Neutrophil (primary cell): Measurements from ENCODE around the gene NHEJ1.

ENCODE experiments used
- H3K27ac ChIP-seq: fragments of 200-600 bp; sonication (generic); 2 replicates; pipeline ENCODE4 v1.5.1; 2016; ENCODE audit warnings: mild to moderate bottlenecking, moderate library complexity
- H3K27me3 ChIP-seq: fragments of 200-600 bp; sonication (generic); 2 replicates; pipeline ENCODE4 v1.6.0; 2016; ENCODE audit warnings: mild to moderate bottlenecking
- H3K36me3 ChIP-seq: fragments of 200-600 bp; sonication (generic); 2 replicates; pipeline ENCODE4 v1.5.1; 2017
- H3K4me1 ChIP-seq, 2 experiments: fragments of 200-600 bp in 1 of 2; sonication (generic) in 1 of 2; 1 replicate in 1 of 2; 2 replicates in 1 of 2; pipeline versions ENCODE4 v1.5.1 to v1.6.1; 2013 to 2016; ENCODE audit warnings: low read depth in 1 of 2, low read length in 1 of 2, mild to moderate bottlenecking in 1 of 2, moderate library complexity in 1 of 2; ENCODE audit not compliant: control insufficient read depth in 1 of 2, insufficient read depth in 1 of 2
- H3K4me3 ChIP-seq, 2 experiments: fragments of 200-600 bp in 1 of 2; sonication (generic) in 1 of 2; 1 replicate in 1 of 2; 2 replicates in 1 of 2; pipeline ENCODE4 v1.5.1; 2013 to 2016; ENCODE audit warnings: low read depth in 1 of 2, low read length in 1 of 2, mild to moderate bottlenecking in 1 of 2, moderate library complexity in 1 of 2
- H3K9me3 ChIP-seq: fragments of 200-600 bp; sonication (generic); 2 replicates; pipeline ENCODE4 v1.5.1; 2016
- TF ChIP-seq, protein P1 (sequence below): fragments of 200-600 bp; sonication (generic); IDR thresholded peaks from 2 replicates; pipeline ENCODE4 v1.5.1; 2016; ENCODE audit warnings: antibody characterized with exemption

NHEJ1 gene

DNA sequence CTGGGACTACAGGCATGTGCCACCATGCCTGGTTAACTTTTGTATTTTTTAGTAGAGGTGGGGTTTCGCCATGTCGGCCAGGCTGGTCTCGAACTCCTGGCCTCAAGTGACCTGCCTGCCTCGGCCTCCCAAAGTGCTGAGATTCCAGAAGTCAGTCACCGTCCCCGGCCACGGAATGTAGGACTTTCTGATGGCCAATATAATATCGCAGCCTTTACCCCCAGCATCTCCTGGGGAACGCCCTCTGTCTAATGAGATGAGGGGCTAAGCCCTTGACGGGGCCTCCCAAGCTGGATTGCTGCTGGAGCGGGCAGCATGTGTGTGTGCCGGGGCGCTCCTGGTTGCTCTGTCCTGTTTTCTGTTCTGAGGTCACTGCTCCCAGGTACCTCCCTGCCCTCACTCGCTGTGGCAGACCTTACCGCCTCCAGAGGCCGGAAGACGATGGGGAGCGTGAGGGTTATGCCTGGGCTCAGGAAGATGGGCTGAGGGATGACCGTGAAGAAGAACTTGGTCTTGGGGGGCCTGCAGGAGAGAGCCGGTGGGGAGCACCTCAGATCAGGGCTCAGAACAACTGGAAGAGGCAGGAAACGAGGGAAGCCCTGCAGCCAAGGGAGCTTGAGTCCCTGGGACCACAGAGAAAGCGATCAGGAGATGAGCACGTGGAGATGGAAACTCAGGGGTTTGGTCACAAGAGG is 128.4 kb downstream of the NHEJ1 start:
- peaks cover 86% of the 10 kb centered on the region for H3K27me3 ChIP-seq
- no peaks in the 10 kb centered on the region for H3K9me3 ChIP-seq
- TF ChIP-seq, protein P1, sequence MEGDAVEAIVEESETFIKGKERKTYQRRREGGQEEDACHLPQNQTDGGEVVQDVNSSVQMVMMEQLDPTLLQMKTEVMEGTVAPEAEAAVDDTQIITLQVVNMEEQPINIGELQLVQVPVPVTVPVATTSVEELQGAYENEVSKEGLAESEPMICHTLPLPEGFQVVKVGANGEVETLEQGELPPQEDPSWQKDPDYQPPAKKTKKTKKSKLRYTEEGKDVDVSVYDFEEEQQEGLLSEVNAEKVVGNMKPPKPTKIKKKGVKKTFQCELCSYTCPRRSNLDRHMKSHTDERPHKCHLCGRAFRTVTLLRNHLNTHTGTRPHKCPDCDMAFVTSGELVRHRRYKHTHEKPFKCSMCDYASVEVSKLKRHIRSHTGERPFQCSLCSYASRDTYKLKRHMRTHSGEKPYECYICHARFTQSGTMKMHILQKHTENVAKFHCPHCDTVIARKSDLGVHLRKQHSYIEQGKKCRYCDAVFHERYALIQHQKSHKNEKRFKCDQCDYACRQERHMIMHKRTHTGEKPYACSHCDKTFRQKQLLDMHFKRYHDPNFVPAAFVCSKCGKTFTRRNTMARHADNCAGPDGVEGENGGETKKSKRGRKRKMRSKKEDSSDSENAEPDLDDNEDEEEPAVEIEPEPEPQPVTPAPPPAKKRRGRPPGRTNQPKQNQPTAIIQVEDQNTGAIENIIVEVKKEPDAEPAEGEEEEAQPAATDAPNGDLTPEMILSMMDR, result no peak
- no peaks in the 10 kb centered on the region for H3K4me1 ChIP-seq
- no peak overlapping the region for H3K4me3 ChIP-seq
- no peak overlapping the region for H3K27ac ChIP-seq
- no peaks in the 10 kb centered on the region for H3K36me3 ChIP-seq

DNA sequence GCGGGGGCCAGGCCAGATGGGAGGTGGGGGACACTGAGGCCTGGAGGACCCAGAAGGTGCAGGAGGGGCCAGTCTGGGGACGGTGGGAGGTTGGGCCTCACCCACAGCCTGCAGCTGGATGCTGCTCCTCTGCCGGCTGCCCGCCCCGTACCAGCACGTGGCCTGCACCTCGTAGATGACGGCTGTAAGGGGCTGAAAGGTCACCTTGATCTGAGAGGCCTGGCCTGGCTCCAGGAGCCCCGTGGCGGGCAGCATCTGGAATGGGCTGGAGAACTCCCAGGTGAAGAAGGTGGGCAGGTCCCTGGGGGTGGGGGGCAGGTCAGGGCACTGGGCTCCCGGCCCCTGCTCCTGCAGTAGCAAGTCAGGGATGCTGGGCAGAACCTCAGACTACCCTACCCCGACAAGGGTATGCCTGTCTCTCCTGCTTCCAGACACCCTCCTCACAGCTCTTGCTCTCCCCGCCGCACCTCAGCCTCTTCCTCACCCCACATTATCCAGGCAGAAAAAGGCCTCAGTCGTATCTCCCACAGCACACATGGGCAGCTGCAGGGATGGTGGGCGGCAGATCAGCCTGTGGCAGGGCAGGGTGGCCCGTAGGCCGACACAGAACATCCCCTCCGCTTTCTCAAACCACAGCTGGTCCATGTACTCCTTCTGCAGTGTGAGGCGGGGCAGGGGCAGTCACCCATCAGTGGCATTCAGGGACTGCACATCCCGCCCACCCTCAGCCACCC is 129.4 kb downstream of the NHEJ1 start:
- Histone ChIP-seq H3K4me3 (no peak overlapping the region), H3K9me3 (no peaks in the 10 kb centered on the region), H3K27me3 (peaks cover 76% of the 10 kb centered on the region), H3K4me1 (no peaks in the 10 kb centered on the region), H3K36me3 (no peaks in the 10 kb centered on the region), H3K27ac (no peak overlapping the region)
- TF ChIP-seq, protein P1, result no peak

DNA sequence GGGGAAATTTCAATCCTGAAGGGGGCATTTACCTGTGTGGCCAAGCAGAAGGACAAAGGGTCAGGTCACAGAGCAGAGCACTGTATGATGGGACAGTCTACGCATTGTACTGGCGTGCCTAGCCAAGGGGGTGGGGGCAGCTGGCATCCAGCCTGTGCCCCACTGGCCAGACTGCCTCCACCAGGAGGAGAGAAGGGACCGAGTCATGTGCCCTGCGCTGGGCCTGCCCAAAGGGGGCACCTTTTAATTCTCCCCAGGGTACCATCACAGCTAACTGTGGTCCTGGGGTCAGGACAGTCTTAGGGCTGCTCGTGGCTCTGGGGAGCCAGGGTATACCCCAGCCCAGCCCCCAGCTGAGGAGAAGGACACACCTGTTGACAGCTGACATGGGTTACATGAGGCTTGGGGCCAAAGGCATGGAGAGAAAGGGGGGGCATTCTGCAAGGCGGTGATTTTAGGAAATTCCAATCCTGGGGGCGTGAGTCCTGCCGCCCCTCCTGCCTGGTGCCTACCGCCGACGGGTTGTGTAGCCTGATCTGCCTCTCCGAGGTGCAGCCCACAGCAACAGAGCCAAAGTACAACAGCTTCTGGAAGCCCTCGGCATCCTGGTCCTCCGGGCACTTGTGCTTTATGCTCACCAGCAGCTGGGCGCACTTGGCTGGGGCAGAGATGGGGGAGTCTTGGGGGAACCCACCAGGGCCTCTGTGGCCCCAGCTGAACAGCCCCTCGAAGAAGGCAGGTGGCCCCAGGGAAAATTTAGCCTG is 130.3 kb downstream of the NHEJ1 start:
- no peaks in the 10 kb centered on the region for H3K36me3 ChIP-seq
- no peaks in the 10 kb centered on the region for H3K4me1 ChIP-seq
- TF ChIP-seq, protein P1, result no peak
- H3K27me3 ChIP-seq, result peaks cover 68% of the 10 kb centered on the region
- no peak overlapping the region for H3K4me3 ChIP-seq
- no peaks in the 10 kb centered on the region for H3K9me3 ChIP-seq
- H3K27ac ChIP-seq, result no peak overlapping the region

DNA sequence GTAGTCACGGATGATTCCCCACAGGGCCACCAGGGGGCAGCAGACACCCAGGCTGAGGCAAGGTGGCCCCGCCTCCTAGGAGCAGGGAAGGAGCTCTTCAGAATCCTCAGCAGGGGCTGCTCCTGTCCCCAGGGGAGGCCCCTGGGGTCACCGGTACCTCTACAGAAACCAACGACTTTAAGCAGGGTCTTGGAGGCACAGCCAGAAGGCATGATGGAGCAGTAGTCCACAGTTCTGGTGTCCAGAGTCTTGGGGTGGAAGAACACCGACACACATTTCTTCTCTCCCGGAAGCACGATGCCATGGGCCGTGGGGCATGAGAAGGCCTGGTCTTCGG is 130.8 kb downstream of the NHEJ1 start:
- Histone ChIP-seq H3K27me3 (peaks cover 62% of the 10 kb centered on the region), H3K36me3 (no peaks in the 10 kb centered on the region), H3K4me3 (no peak overlapping the region), H3K9me3 (no peaks in the 10 kb centered on the region), H3K27ac (no peak overlapping the region), H3K4me1 (no peaks in the 10 kb centered on the region)
- TF ChIP-seq, protein P1, result no peak

DNA sequence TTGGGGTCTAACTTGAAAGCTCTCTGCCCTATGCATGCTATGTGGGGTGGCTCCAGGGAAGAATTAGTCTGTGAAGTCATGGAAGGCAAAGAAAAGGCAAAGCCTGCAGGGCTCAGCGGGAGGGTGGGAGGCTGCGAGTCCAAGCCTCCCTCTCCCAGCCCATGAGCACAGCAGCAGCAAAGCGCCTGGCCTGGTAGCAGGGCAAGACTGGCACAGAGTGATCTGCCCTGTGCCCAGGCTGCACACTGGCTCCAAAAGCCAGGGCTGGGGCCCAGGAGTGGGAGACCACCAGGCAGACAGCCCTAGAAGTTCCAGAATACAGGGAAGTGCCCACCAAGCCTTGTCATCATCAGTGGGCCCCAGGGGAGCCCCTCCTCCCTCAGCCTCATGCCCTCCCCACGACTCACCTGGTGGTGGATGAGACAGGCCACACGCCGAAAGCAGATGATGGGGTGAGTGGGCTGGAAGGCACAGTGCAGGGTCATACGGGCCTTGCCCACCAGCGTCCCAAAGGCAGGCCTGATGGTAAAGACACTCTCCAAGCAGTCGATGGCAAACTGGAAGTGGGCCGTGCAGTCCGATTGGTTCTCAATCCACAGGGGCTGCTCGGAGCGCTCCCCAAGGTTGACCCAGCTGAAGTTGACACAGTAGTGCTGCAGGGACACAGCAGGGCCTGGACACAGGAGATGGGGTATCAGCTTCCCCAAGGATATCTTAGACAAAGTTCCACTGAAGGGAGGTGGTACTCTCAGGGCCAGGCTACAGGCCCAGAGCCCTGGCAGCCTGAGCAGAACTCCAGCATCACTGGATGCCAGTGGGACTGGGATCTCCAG is 131.4 kb downstream of the NHEJ1 start:
- no peak overlapping the region for H3K4me3 ChIP-seq
- TF ChIP-seq, protein P1, result peak; percentile 82
- H3K4me1 ChIP-seq, result no peaks in the 10 kb centered on the region
- H3K36me3 ChIP-seq, result no peaks in the 10 kb centered on the region
- no peaks in the 10 kb centered on the region for H3K9me3 ChIP-seq
- peaks cover 62% of the 10 kb centered on the region for H3K27me3 ChIP-seq
- no peak overlapping the region for H3K27ac ChIP-seq
